PC-3 (cell line): ENCODE data around the gene CCT6B.

Experiments
- CTCF ChIP-seq: fragments of 300-600 bp; sonication (generic); conservative IDR thresholded peaks from 2 replicates; pipeline ENCODE4 v1.5.1; 2017; ENCODE audit warnings: antibody characterized with exemption, low read depth, mild to moderate bottlenecking, low read length
- EZH2 ChIP-seq: fragments of 300-600 bp; sonication (generic); IDR thresholded peaks from one replicate; pipeline ENCODE4 v1.6.1; 2017; ENCODE audit warnings: antibody characterized with exemption, mild to moderate bottlenecking, low read length; ENCODE audit not compliant: unreplicated experiment

DNA sequence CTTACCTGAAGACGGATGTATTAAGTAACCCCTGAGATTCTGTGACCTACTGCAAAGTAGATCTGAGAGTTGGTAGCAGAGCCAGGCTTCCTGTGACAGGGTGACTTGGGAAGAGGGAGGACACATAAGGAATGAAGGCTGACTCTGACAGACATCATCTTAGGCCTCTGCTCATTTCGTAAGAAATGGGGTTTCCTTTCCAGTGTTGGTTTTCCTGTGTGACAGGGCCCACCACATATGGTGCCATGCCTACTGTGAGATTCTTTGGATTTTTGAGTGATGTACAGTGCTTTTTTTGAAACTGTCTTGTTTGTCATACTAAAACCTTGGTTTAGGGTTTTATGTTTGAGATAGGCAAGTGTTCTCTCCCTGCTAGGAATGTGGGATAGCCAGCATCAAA is 31.8 kb upstream of the CCT6B start:
- TF ChIP-seq CTCF (no peak), EZH2 (no peak)
